Activated T-helper 2 cell treated with anti-CD3 and anti-CD28 coated beads, Interferon-gamma antibody, Interleukin-2, Interleukin-4, amounts not matched to agents 10 μg/mL and 5 μg/mL and 100 μg/mL, durations not matched to agents 14 hours and 24 hours and 36 hours (primary cell): ENCODE measurements around the gene PDZD2. TPM values are rescaled to one million over a fixed set of nuclear protein-coding genes. Genes with fewer than 3 reads are reported as not detected.
"Not testable (repeated sequence)": the region's sequence is repeated elsewhere in the genome, so short reads cannot be mapped to it uniquely, and the experiment has no call there.

ENCODE experiments used
- DNase-seq: peaks from one replicate; pipeline ENCODE4 v3.0.0; 2021; ENCODE audit warnings: low spot score
- H3K27ac Mint-ChIP-seq: one replicate; pipeline ENCODE4 v1.8.0; 2021; ENCODE audit warnings: mixed read lengths
- H3K27me3 Mint-ChIP-seq: one replicate; pipeline ENCODE4 v1.8.0; 2021; ENCODE audit warnings: low read depth, mixed read lengths
- H3K36me3 Mint-ChIP-seq: one replicate; pipeline ENCODE4 v1.8.0; 2021; ENCODE audit warnings: low read depth, mixed read lengths
- H3K4me1 Mint-ChIP-seq: one replicate; pipeline ENCODE4 v1.8.0; 2021; ENCODE audit warnings: low read depth, mixed read lengths
- H3K4me3 Mint-ChIP-seq: one replicate; pipeline ENCODE4 v1.8.0; 2021; ENCODE audit warnings: low read depth, mild to moderate bottlenecking, moderate library complexity, mixed read lengths
- H3K9me3 Mint-ChIP-seq: one replicate; pipeline ENCODE4 v1.8.0; 2021; ENCODE audit warnings: mixed read lengths
- intact Hi-C: fragments of 100-400 bp; cut with micrococcal nuclease; formaldehyde crosslinking; loops from one replicate; pipeline ENCODE4 v1.15.1; 2023
- total RNA-seq: library from RNA; stranded (reverse); gene quantifications from 2 replicates; pipeline ENCODE4 v1.2.3, GENCODE V29; 2022

The PDZD2 gene
- total RNA-seq, 1 donor from 2014 or later = 0.25 TPM

DNA sequence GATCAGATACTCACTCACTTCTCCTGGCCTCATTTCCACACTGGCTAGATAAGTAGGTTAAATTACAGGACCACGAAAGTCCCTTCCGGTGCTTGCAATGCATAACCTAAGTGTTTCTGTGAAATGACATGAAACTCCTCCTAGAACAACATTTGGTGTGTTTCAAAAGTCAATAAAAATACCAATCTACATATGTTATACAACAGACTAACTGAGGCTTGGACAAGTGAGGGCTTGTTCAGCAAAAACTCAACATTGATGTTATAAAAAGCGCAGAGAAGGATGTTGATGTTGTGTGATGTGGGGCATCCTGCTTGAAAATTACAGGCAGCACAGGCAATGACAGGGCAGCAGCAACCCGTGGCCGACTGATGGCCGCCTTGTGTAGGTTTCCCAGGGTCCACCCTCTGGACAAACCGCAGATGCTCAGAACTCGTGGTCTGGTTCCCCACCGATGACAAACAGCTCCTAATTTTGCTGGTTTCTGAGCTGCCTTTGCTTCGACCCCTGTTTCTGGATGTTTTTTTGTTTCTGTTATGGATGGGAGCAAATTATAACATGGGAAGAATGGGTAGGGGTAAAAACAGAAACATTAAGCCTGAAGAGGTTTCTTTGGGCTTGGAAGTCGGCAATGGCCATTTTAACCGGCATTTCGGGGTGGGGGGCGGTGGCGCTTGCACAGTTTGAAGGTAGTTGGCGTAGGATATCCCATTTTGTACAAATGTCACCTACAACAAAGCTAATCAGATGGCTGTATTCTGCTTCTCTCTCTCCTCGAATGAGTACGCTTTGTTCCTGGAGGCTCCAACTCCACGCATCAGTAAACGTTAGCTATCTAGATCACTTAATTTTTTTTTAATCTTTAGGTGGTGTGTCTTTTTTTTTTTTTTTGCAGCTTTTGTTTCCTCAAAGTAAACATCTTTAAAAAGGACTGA, 116.1 kb downstream of the PDZD2 start:
- no peaks in the 10 kb centered on the region for H3K36me3 Mint-ChIP-seq
- H3K4me1 Mint-ChIP-seq = no peaks in the 10 kb centered on the region
- no peak overlapping the region for H3K4me3 Mint-ChIP-seq
- intact Hi-C loops = no loop called here
- H3K27ac Mint-ChIP-seq = no peak overlapping the region
- H3K9me3 Mint-ChIP-seq = no peaks in the 10 kb centered on the region
- H3K27me3 Mint-ChIP-seq = no peaks in the 10 kb centered on the region
- DNase-seq = no peak

DNA sequence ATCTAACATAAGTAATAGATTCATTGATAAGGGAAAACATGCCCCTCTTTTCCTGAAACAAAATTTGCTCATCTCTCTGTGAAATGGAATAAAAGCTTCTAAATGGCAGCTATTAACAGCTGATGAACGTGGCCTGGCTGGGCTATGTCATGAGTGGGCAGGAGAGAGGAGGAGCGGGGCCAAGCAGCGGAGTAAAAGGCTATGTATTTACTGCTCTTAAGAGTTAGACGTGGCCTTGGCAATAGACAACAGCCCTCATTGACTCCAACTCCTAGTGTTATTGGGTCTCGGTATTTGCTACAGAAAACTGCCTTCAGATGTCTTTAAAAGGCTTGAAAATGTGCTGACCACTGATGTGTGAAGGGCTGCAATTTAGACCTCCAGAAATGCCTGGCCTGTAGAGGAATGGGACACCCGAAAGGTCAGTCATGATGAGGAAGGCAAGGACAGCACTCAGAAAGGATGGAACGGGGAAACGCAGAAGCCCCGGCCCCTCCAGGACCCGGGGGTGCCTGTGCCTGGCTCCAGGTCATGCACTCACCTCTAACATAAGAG, 116.8 kb downstream of the PDZD2 start:
- Mint-ChIP-seq H3K4me1 (no peaks in the 10 kb centered on the region), H3K4me3 (no peak overlapping the region), H3K9me3 (no peaks in the 10 kb centered on the region), H3K36me3 (no peaks in the 10 kb centered on the region), H3K27ac (no peak overlapping the region), H3K27me3 (no peaks in the 10 kb centered on the region)
- intact Hi-C loops = no loop called here
- no peak for DNase-seq

DNA sequence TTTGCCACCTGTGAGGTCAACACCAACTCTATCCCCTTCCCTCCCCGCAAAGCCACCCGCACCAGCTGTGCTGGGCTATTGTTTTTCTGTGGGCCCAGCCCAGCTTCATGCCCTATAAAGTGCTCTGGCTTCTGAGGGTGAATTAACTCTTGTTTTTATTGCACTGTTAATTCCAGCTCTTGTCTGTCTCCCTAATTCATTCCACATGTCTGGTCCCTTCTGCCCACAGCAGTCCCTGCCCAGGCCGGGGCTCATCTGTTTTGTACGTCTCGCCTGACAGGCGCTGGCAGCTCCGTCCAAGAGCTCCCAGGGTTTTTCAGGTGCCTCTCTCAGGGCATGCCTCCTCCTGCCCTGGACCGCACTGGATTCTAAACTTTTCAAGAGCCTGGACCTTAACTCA, 118.9 kb downstream of the PDZD2 start:
- Mint-ChIP-seq H3K4me1 (no peaks in the 10 kb centered on the region), H3K27ac (no peak overlapping the region), H3K9me3 (no peaks in the 10 kb centered on the region), H3K36me3 (no peaks in the 10 kb centered on the region), H3K27me3 (no peaks in the 10 kb centered on the region), H3K4me3 (no peak overlapping the region)
- no peak for DNase-seq
- intact Hi-C loops = no loop called here

DNA sequence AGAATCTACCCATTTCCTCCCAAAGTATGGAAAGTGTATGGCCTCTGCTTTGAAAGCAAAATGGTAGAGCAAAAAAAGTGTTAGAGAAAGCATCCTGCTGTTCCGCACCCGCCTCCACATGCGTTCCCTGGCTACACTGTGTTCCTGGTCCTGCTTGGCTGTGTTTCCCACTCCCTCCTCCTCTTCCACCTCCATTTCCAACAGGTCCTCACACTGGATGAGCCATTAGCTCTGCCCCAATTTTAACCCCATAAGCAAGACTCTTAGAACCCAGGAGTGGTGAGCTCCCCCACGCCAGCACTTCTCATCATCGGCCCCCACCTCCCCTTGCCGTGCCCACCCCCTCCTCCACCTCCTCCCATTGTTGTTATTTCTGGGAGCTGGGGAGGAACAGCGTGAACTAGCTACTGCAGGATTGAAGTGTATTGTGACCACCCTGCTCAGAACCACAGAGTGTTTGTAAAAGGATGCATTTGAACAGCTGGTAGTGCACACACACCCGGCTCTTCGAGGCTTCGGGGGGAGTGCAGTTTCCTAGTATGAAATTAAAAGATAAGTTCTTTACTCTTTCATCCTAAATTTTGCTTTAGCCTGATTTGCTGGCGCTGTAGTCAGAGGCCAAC, 120.0 kb downstream of the PDZD2 start:
- H3K36me3 Mint-ChIP-seq = no peaks in the 10 kb centered on the region
- H3K4me1 Mint-ChIP-seq = no peaks in the 10 kb centered on the region
- intact Hi-C loops = no loop called here
- H3K27me3 Mint-ChIP-seq = no peaks in the 10 kb centered on the region
- no peak for DNase-seq
- no peaks in the 10 kb centered on the region for H3K9me3 Mint-ChIP-seq
- H3K4me3 Mint-ChIP-seq = no peak overlapping the region
- no peak overlapping the region for H3K27ac Mint-ChIP-seq

DNA sequence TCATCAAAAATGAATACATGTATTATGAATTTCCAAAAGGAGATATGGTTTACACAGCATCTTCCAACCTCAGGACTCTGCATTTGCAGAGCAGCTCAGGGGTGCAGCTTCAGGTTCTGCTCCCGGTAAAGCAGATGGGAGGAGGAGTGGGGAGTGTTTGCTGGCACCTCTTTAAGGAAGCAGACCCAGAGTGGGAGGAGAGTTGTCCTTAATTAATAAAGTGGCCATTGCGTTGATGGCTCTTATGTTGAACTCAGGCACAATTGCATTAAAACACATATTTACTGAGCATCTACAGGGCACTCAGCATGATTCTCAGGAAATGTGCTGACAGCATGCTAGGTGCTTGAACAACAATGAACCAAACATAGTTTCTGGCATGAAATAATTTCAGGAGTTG, 121.0 kb downstream of the PDZD2 start:
- H3K36me3 Mint-ChIP-seq = no peaks in the 10 kb centered on the region
- no peaks in the 10 kb centered on the region for H3K4me1 Mint-ChIP-seq
- H3K9me3 Mint-ChIP-seq = no peaks in the 10 kb centered on the region
- H3K27me3 Mint-ChIP-seq = no peaks in the 10 kb centered on the region
- no peak overlapping the region for H3K27ac Mint-ChIP-seq
- H3K4me3 Mint-ChIP-seq = no peak overlapping the region
- intact Hi-C loops = no loop called here
- no peak for DNase-seq

DNA sequence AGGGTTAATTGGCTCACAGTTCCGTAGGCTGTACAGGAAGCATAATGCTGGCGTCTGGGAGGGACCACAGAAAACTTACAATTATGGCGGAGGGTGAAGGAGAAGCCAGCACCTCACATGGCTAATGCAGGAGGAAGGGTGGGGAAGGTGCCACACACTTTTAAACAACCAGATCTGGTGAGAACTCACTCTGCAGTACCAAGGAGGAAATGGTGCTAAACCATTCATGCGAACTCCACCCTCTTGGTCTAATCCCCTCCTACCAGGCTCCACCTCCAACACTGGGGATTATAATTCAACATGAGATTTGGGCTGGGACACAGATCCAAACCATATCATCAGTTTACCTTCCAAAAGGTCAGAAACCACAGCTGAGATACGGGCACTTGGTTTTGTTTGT, 122.9 kb downstream of the PDZD2 start:
- Mint-ChIP-seq H3K27me3 (no peaks in the 10 kb centered on the region), H3K27ac (no peak overlapping the region), H3K9me3 (no peaks in the 10 kb centered on the region), H3K4me3 (no peak overlapping the region), H3K36me3 (no peaks in the 10 kb centered on the region), H3K4me1 (no peaks in the 10 kb centered on the region)
- DNase-seq = no peak
- intact Hi-C loops = no loop called here

DNA sequence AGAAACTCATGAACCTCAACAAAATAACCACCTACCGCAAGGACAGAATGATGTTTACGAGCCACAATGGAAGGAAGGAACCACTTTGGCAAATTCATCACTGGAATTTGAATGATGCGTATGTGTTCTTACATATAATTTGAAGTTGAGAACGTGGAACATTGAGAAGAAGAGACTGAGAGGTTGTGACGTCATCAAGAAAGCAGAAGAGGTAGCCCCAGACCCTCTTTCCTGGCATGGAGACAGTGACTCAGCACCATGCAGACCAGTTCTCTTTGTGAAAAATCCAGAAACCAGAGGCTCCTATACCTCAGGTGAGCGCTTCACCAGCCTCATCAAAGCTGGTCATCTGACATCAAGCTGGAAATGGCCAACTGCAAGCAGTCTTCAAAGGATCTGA, 124.5 kb downstream of the PDZD2 start:
- Mint-ChIP-seq H3K27ac (no peak overlapping the region), H3K9me3 (no peaks in the 10 kb centered on the region), H3K4me1 (no peaks in the 10 kb centered on the region), H3K27me3 (no peaks in the 10 kb centered on the region), H3K4me3 (no peak overlapping the region), H3K36me3 (no peaks in the 10 kb centered on the region)
- intact Hi-C loops = no loop called here
- no peak for DNase-seq

DNA sequence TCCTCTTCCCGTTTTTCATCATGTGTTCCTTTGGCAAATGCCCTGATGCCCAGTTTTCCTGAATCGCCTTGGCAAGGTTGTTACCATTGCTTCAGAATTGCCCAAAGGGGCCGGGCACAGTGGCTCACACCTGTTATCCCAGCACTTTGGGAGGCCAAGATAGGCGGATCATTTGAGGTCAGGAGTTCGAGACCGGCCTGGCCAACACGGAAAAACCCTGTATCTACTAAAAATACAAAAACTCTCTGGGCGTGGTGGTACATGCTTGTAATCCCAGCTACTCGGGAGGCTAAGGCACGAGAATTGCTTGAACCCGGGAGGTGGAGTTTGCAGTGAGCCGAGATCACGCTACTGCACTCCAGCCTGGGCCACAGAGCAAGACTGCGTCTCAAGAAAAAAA, 125.8 kb downstream of the PDZD2 start:
- H3K4me3 Mint-ChIP-seq, H3K27me3 Mint-ChIP-seq, intact Hi-C loops, H3K27ac Mint-ChIP-seq, H3K36me3 Mint-ChIP-seq, H3K4me1 Mint-ChIP-seq, DNase-seq, H3K9me3 Mint-ChIP-seq: not testable (repeated sequence)

DNA sequence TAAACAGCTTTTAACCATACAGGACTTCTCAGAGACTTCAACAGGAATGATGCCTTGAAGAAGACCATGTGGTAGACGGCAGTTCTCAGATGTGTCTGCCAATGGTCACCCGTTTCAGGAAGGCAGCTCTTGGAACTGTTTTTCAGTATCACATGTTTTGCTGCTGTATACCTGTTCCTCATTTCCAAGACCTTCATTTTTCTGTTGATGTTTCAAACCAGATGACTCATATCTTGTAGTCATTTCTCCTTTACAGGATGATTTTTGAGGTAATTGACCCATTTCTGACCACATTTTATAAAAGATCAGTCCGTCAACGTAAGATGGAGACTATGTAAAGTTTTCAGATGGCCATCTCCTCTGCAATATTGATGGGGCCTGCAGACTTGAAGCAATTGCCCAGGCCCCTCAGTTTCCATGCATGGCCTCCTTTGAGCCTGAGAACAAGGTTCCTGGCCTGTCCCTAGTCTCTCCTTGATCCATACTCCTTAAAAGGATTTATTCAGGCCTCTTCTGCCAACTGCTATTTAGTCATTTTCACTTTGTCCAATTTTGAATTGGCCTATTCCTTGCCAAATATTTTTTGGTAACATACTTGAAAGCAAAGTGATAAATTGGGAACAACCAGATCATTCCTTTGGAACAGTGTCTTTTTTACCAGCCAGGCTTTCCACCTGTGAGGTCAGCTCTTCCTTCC, 128.6 kb downstream of the PDZD2 start:
- Mint-ChIP-seq H3K4me1 (peaks cover 1% of the 10 kb centered on the region), H3K27ac (no peak overlapping the region), H3K36me3 (no peaks in the 10 kb centered on the region), H3K27me3 (no peaks in the 10 kb centered on the region), H3K9me3 (no peaks in the 10 kb centered on the region), H3K4me3 (no peak overlapping the region)
- intact Hi-C loops = no loop called here
- DNase-seq = no peak

DNA sequence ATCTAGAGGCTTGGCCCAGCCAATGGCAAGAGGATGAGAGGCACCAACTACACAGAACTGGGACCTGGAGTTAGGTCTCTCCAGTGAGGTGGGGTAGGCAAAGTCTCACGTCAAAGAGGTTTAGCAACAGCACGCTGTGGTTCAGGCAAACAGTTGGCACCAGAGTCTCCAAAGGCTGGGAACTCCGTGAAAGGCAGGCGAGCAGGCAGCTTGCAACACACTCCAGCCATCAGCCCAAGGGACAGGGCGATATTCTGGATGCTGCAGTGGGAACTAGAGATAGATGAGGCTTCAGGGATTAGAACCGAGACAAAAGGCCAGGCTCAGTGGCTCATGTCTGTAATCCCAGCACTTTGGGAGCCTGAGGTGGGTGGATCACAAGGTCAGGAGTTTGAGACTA, 129.1 kb downstream of the PDZD2 start:
- no peak overlapping the region for H3K27ac Mint-ChIP-seq
- no peak overlapping the region for H3K4me3 Mint-ChIP-seq
- no peaks in the 10 kb centered on the region for H3K9me3 Mint-ChIP-seq
- DNase-seq = no peak
- no peaks in the 10 kb centered on the region for H3K27me3 Mint-ChIP-seq
- H3K4me1 Mint-ChIP-seq = peaks cover 1% of the 10 kb centered on the region
- no peaks in the 10 kb centered on the region for H3K36me3 Mint-ChIP-seq
- intact Hi-C loops = no loop called here

DNA sequence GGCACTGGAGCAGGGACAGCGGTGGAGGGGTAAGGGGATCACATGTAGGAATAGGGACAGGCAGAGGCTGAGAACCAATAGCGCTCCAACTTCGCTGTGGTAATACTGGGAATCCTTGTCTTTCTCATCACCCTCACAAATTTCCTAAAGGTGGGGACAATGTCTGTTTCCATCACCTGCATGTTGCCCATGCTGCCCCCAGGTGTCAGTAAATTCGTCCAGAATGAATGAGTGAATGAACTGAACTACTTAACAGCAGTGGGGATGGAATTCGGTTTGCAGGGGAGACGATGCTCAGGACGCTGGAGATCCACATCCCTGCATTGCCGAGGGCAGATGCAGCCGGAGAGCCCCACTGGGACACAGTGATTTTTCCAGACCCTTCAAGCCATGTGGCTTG, 129.9 kb downstream of the PDZD2 start:
- no peak for DNase-seq
- Mint-ChIP-seq H3K27ac (no peak overlapping the region), H3K4me1 (peaks cover 1% of the 10 kb centered on the region), H3K4me3 (no peak overlapping the region), H3K36me3 (no peaks in the 10 kb centered on the region), H3K9me3 (no peaks in the 10 kb centered on the region), H3K27me3 (no peaks in the 10 kb centered on the region)
- intact Hi-C loops = no loop called here

DNA sequence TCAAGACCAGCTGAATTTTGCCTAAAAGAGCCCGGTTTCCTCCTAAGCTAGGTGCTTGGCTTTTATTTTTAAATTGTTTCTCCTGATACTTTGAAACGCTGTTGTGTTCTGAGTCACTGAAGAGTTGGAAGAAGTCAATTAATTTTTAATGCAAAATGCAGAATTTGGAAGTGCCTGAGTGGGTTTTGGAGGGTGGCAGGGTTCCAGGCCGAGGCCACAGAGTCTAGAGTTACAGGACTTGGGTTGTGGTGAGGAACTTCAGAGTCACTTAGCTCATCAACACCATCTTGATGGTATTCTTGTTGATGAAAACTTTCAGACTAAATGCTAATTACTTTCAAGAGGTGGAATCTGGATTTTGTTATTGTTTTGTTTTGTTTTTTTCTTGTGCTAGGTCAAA, 130.6 kb downstream of the PDZD2 start:
- Mint-ChIP-seq H3K4me3 (no peak overlapping the region), H3K27me3 (no peaks in the 10 kb centered on the region), H3K9me3 (no peaks in the 10 kb centered on the region), H3K4me1 (peaks cover 1% of the 10 kb centered on the region), H3K36me3 (no peaks in the 10 kb centered on the region), H3K27ac (no peak overlapping the region)
- no peak for DNase-seq
- intact Hi-C loops = no loop called here
